ENCODE measurements around the gene TENT4A. TPM values are rescaled to one million over a fixed set of nuclear protein-coding genes. Genes with fewer than 3 reads are reported as not detected.
A peak's percentile ranks its signal among the peaks of the same experiment; 100 is the strongest.

The TENT4A gene
- total RNA-seq, 1 experiment from 2014 or later: 29.2 TPM

- TF ChIP-seq E2F1 (CRISPR knock-in tag; IDR thresholded peaks at IDR 0.05) (no peak), NR2C2 (CRISPR knock-in tag; IDR thresholded peaks at IDR 0.05) (no peak), SMAD4 (CRISPR knock-in tag; IDR thresholded peaks at IDR 0.05) (no peak), MYBL2 (CRISPR knock-in tag; IDR thresholded peaks at IDR 0.05) (no peak)
- TF ChIP-seq, protein P1, sequence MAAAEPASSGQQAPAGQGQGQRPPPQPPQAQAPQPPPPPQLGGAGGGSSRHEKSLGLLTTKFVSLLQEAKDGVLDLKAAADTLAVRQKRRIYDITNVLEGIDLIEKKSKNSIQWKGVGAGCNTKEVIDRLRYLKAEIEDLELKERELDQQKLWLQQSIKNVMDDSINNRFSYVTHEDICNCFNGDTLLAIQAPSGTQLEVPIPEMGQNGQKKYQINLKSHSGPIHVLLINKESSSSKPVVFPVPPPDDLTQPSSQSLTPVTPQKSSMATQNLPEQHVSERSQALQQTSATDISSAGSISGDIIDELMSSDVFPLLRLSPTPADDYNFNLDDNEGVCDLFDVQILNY (CRISPR knock-in tag; IDR thresholded peaks at IDR 0.05): no peak
- TF ChIP-seq, protein P2, sequence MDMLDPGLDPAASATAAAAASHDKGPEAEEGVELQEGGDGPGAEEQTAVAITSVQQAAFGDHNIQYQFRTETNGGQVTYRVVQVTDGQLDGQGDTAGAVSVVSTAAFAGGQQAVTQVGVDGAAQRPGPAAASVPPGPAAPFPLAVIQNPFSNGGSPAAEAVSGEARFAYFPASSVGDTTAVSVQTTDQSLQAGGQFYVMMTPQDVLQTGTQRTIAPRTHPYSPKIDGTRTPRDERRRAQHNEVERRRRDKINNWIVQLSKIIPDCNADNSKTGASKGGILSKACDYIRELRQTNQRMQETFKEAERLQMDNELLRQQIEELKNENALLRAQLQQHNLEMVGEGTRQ (CRISPR knock-in tag; IDR thresholded peaks at IDR 0.05): no peak
These were observed 14.0 kb downstream of the TENT4A start (continued) for GRCh38 chr5:6727231-6727630.

- CTCF ChIA-PET: interaction anchor here (0.8 to 1.6 kb wide), 6 partner anchors 8 to 95 kb away, joined by 3 to 6 read pairs (median 4); partner anchors contain the start of genes NSUN2 and SRD5A1
- peak; percentile 19; the same call in 1 of the 2 replicates for TF ChIP-seq ZNF423 (CRISPR knock-in tag; IDR thresholded peaks at IDR 0.05)
- no peak for TF ChIP-seq CBFB (CRISPR knock-in tag; IDR thresholded peaks at IDR 0.05; ENCODE audit: low read depth)
- TF ChIP-seq, protein P3, sequence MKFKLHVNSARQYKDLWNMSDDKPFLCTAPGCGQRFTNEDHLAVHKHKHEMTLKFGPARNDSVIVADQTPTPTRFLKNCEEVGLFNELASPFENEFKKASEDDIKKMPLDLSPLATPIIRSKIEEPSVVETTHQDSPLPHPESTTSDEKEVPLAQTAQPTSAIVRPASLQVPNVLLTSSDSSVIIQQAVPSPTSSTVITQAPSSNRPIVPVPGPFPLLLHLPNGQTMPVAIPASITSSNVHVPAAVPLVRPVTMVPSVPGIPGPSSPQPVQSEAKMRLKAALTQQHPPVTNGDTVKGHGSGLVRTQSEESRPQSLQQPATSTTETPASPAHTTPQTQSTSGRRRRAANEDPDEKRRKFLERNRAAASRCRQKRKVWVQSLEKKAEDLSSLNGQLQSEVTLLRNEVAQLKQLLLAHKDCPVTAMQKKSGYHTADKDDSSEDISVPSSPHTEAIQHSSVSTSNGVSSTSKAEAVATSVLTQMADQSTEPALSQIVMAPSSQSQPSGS (CRISPR knock-in tag; IDR thresholded peaks at IDR 0.05; ENCODE audit: borderline replicate concordance, low read depth): no peak
- no peak for TF ChIP-seq SMAD3 (CRISPR knock-in tag; IDR thresholded peaks at IDR 0.05; ENCODE audit: borderline replicate concordance)
- no peak for TF ChIP-seq MAX (CRISPR knock-in tag; IDR thresholded peaks at IDR 0.05)
- H3K27me3 Mint-ChIP-seq (ENCODE audit: low read depth): no peaks in the 10 kb centered on the region
- H3K4me1 Mint-ChIP-seq: peaks cover 74% of the 10 kb centered on the region
- no peaks in the 10 kb centered on the region for H3K9me3 Mint-ChIP-seq
- H3K36me3 Mint-ChIP-seq: peaks cover 3% of the 10 kb centered on the region; the same call in 1 of the 2 replicates
- no peak overlapping the region for H3K4me3 Mint-ChIP-seq
- DNase-seq (ENCODE audit: low spot score) (no peak), ATAC-seq (peak; percentile 47)
- POLR2A ChIA-PET: no interaction called here
- H3K27ac Mint-ChIP-seq: peak overlapping the region; percentile 66
These were observed 15.0 kb downstream of the TENT4A start for GRCh38 chr5:6728011-6728794.

GRCh38 chr5:6728795-6729183, 15.6 kb downstream of the TENT4A start:
- H3K4me3 Mint-ChIP-seq: no peak overlapping the region
- CTCF ChIA-PET: interaction anchor here (0.8 to 1.6 kb wide), 4 partner anchors 9 to 96 kb away, joined by 3 to 6 read pairs (median 4); partner anchors contain the start of genes NSUN2 and SRD5A1
- TF ChIP-seq, protein P4, sequence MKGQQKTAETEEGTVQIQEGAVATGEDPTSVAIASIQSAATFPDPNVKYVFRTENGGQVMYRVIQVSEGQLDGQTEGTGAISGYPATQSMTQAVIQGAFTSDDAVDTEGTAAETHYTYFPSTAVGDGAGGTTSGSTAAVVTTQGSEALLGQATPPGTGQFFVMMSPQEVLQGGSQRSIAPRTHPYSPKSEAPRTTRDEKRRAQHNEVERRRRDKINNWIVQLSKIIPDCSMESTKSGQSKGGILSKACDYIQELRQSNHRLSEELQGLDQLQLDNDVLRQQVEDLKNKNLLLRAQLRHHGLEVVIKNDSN (CRISPR knock-in tag; IDR thresholded peaks at IDR 0.05): no peak
- no peak for TF ChIP-seq EMX1 (CRISPR knock-in tag; IDR thresholded peaks at IDR 0.05)
- H3K27ac Mint-ChIP-seq: no peak overlapping the region
- H3K4me1 Mint-ChIP-seq: peaks cover 68% of the 10 kb centered on the region
- DNase-seq (ENCODE audit: low spot score): no peak
- POLR2A ChIA-PET: no interaction called here
- no peaks in the 10 kb centered on the region for H3K9me3 Mint-ChIP-seq
- peaks cover 1% of the 10 kb centered on the region; the same call in 1 of the 2 replicates for H3K36me3 Mint-ChIP-seq
- ATAC-seq: no peak
- H3K27me3 Mint-ChIP-seq (ENCODE audit: low read depth): no peaks in the 10 kb centered on the region

Measured in WTC11 (cell line).